ENCODE measurements around the gene TCAIM. TPM values are rescaled to one million over a fixed set of nuclear protein-coding genes. Genes with fewer than 3 reads are reported as not detected.
"Not testable (repeated sequence)": the region's sequence is repeated elsewhere in the genome, so short reads cannot be mapped to it uniquely, and the experiment has no call there.

The TCAIM gene
- total and polyA plus RNA-seq, 2 experiments from 2014 or later, result 10.3 to 26.0 TPM

GRCh38 chr3:44398271-44398670, 59.7 kb downstream of the TCAIM start:
- H3K27me3 Mint-ChIP-seq (ENCODE audit: insufficient read depth, low read depth, poor library complexity), result not testable (repeated sequence)

GRCh38 chr3:44398853-44399252, 60.3 kb downstream of the TCAIM start:
- Histone ChIP-seq H3K79me2 (replicated peaks; ENCODE audit: insufficient read depth) (no peaks in the 10 kb centered on the region), H3K36me3 (ENCODE audit: insufficient read depth) (no peaks in the 10 kb centered on the region), H3F3A (replicated peaks; ENCODE audit: low read depth) (no peaks in the 10 kb centered on the region), H3K27me3 (ENCODE audit: insufficient read depth) (no peaks in the 10 kb centered on the region), H3K4me1 (ENCODE audit: insufficient read depth) (no peaks in the 10 kb centered on the region), H3K4me3 (no peak overlapping the region), H3K4me2 (no peak overlapping the region), H3K9me2 (ENCODE audit: insufficient read depth) (no peaks in the 10 kb centered on the region), H2AFZ (no peak overlapping the region), H3K27ac (ENCODE audit: low read depth) (no peak overlapping the region), H4K20me1 (replicated peaks; ENCODE audit: insufficient read depth) (peaks cover 3% of the 10 kb centered on the region; the same call in 1 of the 2 replicates)
- ATAC-seq (no peak), DNase-seq (ENCODE audit: low spot score) (no peak)
- no peak overlapping the region for H3K27ac Mint-ChIP-seq
- no peaks in the 10 kb centered on the region for H3K36me3 Mint-ChIP-seq (ENCODE audit: low read depth)
- no peaks in the 10 kb centered on the region for H3K9me3 Mint-ChIP-seq
- peaks cover 2% of the 10 kb centered on the region for H3K27me3 Mint-ChIP-seq (ENCODE audit: insufficient read depth, low read depth, poor library complexity)
- no peak overlapping the region for H3K4me3 Mint-ChIP-seq
- TF ChIP-seq JUNB (IDR thresholded peaks at IDR 0.05; ENCODE audit: unreplicated experiment), result no peak
- TF ChIP-seq ZNF114 (CRISPR knock-in tag; IDR thresholded peaks at IDR 0.05), result no peak
- no peak for TF ChIP-seq ZNF331 (CRISPR knock-in tag; IDR thresholded peaks at IDR 0.05; ENCODE audit: low read depth)
- no peak for TF ChIP-seq REST (IDR thresholded peaks at IDR 0.05; ENCODE audit: unreplicated experiment)
- TF ChIP-seq ZNF462 (CRISPR knock-in tag; IDR thresholded peaks at IDR 0.05), result no peak
- TF ChIP-seq POLR2AphosphoS5 (IDR thresholded peaks at IDR 0.05; ENCODE audit: low read depth), result no peak
- TF ChIP-seq CREB1 (CRISPR knock-in tag; IDR thresholded peaks at IDR 0.05; ENCODE audit: low read depth), result no peak
- no peaks in the 10 kb centered on the region for H3K4me1 Mint-ChIP-seq

More at GRCh38 chr3:44398271-44398670, 59.7 kb downstream of the TCAIM start:
- H3K36me3 ChIP-seq (ENCODE audit: insufficient read depth); H3K4me2 ChIP-seq; ATAC-seq; H3K4me3 ChIP-seq; H3F3A ChIP-seq (replicated peaks; ENCODE audit: low read depth); H3K4me1 Mint-ChIP-seq; H3K27me3 ChIP-seq (ENCODE audit: insufficient read depth); DNase-seq (ENCODE audit: low spot score); H4K20me1 ChIP-seq (replicated peaks; ENCODE audit: insufficient read depth); H2AFZ ChIP-seq; H3K27ac Mint-ChIP-seq; H3K4me1 ChIP-seq (ENCODE audit: insufficient read depth); H3K4me3 Mint-ChIP-seq; H3K36me3 Mint-ChIP-seq (ENCODE audit: low read depth); H3K9me3 Mint-ChIP-seq; H3K9me2 ChIP-seq (ENCODE audit: insufficient read depth); H3K79me2 ChIP-seq (replicated peaks; ENCODE audit: insufficient read depth); H3K27ac ChIP-seq (ENCODE audit: low read depth): not testable (repeated sequence)

Measured in GM23338 (cell line).